GM04504 (cell line): ENCODE measurements around the gene TSR3.

Experiments used
- DNase-seq: peaks from one replicate; pipeline ENCODE4 v3.0.0-alpha.2; 2012; ENCODE audit warnings: low read depth

The TSR3 gene

GRCh38 chr16:1308036-1308976 lies 43.4 kb downstream of the TSR3 start:
- no peak for DNase-seq

GRCh38 chr16:1306334-1306733 lies 45.3 kb downstream of the TSR3 start:
- no peak for DNase-seq

- no peak for DNase-seq
Observed at GRCh38 chr16:1305823-1306222, 45.9 kb downstream of the TSR3 start.

GRCh38 chr16:1301562-1301961 lies 50.1 kb downstream of the TSR3 start:
- DNase-seq = no peak

GRCh38 chr16:1300664-1301476 lies 50.8 kb downstream of the TSR3 start:
- no peak for DNase-seq

- DNase-seq = no peak
Observed at GRCh38 chr16:1299868-1300203, 51.8 kb downstream of the TSR3 start.
